Activated gamma-delta T cell treated with anti-CD3 and anti-CD28 coated beads, Interleukin-2, amount 50 U/mL, for 16 hours (primary cell): ENCODE data around the gene SLC25A43.
"Not testable (repeated sequence)": the region's sequence is repeated elsewhere in the genome, so short reads cannot be mapped to it uniquely, and the experiment has no call there.

Experiments
- DNase-seq: peaks from one replicate; pipeline ENCODE4 v3.0.0-alpha.2; 2020; ENCODE audit warnings: low read depth

The SLC25A43 gene

DNA sequence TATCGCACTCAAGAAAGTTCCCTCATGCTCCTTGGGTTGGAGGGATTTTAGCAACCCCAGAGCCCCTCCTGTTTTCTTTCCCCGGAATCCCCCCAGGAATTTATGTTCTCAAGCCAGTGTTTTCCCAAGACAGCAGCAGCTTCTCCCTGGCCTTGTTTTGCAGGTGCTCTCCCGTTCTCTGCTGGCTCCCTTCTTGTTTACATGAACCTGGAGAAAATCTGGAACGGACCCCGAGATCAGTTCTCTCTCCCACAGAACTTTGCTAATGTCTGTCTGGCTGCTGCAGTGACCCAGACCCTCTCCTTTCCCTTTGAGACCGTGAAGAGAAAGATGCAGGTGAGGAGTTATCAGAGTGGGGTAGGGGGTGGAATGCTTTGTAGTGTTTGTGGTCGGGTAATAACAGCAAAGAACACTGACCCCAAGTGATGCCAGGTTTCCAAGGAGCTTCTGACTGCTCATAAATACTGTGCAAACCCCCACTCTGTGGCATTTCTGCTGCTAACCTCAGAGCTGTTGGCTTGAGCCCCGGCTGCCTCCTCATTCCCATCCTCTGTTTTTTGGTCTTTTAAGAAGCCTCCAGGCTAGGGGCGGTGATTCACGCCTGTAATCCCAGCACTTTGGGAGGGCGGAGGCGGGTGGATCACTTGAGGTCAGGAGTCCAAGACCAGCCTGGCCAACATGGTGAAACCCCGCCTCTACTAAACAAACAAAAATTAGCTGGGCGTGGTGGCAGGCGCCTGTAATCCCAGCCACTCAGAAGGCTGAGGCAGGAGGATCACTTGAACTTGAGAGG lies 11.1 kb downstream of the SLC25A43 start:
- DNase-seq = no peak

DNA sequence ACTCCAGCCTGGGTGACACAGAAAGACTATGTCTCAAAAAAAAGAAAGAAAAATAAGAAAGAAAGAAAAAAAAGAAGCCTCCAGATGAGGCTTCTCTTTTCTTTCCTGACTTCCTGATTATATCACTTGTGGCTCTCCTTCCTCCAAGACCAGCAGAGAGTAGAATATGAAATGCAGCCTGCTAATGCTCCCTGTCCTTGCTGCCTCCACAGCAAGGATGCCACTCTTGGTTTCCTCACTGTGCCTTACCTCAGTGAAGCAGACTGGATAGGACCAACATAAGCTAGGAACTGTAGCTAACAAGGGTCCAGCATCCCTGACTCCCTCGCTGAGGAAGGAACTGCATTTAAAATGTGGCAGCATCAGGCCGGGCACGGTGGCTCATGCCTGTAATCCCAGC lies 11.7 kb downstream of the SLC25A43 start:
- DNase-seq = no peak

DNA sequence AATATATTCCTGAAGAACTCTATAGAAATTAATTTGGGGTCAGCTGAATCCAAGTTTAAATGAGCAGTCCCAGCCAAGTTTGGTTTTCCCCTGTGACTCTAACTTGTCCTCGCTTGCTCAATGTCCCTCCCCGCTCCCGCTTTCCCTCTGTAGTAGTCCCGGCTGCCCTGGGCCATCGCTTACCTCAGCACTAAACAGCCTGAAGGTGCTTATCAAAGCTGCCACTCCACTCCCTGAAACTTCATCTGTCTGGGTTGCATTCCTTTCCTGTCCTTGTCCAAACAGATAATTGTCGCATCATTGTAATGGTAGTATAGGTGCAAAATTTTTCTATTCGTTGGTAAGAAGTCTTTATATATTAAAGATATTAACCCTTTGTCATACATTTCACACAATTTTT lies 12.8 kb downstream of the SLC25A43 start:
- DNase-seq = no peak

DNA sequence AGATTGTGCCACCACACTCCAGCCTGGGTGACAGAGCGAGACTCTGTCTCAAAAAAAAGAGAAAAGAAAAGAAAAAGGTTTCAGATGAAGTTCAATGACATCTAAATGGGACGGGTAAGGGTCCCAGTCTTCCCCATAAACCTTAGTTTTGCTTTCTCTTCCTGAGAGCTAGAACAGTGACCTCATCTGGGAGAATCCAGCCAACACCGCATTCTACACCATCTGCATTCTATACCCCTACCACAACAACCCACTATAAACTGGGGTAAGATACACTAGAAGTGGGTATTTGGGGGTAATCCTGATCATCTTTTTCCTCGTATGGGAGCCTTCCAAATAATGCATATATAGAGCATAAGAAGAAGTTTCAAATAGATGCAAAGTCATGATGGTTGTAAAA lies 18.2 kb downstream of the SLC25A43 start:
- DNase-seq = no peak

DNA sequence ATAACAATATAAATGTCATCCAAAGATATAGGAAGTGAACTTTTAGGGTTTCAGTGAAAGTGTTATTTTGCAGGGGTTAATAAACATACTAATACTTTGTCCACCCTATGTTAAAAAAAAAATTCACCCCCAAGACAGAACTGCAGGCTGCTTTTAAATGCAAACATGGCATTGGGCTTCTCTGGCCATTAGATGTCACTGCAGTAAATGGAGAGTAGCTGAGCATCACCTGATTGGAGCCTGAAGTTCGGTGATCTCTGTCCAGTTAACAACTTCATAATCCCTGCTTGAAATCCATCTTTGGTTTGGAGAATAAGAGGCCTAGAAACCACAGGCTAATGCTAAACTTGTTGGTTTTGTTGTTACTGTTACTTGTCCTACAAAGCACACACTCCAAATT lies 18.7 kb downstream of the SLC25A43 start:
- no peak for DNase-seq

DNA sequence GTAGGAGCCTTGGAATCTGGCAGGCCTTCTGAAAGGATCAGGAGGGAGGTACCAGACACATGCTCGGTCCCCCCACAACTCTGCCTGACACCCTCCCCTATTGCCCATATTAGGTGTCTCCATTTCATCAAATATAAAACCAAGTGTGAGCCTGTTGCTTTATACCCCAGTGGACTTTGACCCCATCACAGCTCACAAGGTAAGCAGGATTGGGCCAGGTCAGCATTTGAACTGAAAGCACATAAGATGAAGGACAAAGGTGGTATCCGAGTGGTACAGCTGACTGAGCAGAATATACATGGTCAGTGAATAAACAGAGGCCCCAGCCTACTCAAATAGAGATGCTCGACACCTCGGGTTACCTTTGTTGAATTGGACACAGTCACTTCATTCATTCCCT lies 20.0 kb downstream of the SLC25A43 start:
- no peak for DNase-seq

DNA sequence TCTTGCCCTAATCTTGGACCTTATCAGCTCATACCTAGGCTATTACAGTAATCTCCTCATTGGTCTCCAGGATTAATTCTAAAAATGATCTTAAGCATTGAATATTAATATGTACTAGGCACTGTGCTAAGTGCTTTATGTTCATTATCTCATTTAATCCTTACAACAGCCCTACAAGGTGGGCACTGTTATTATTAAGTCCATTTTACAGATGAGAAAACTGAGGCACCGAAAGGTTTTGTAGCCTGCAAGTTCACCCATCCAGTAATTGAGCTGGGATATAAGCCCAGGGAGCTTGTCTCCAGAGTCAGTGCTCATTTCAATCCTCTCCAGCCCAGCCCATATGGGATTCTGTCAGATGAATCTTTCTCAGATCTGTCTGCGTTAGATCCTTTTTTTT lies 20.8 kb downstream of the SLC25A43 start:
- DNase-seq = no peak

DNA sequence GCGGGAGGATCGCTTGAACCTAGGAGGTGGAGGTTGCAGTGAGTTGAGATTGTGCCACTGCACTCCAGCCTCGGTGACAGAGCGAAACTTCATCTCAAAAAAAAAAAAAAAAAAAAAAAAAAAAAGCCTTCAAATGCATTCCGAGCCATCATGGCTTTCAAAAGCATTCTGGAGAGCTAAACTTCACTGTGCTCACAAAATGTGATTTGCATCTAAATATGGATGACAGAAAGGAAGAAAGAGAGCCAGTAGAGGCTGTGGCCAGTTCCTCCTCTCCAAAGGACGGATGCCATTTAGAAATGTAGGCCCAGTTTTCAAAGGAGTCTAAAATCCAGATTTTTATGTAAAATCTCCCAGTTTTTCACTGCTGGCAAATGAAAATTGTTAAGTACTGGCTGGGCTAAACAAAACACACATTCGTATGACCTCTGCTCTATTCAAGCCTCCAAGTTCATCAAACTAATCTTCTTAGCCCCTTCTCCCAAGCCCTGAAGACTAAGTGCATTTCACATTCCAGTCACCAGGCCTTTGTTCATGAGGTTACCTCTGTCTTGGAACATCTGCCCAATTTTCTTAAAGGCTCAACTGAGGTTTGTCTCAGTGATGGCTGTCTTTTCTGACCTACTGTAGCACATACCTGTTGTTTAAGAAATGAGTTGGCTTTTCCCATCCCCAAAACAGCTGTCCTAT lies 22.0 kb downstream of the SLC25A43 start:
- DNase-seq = no peak

DNA sequence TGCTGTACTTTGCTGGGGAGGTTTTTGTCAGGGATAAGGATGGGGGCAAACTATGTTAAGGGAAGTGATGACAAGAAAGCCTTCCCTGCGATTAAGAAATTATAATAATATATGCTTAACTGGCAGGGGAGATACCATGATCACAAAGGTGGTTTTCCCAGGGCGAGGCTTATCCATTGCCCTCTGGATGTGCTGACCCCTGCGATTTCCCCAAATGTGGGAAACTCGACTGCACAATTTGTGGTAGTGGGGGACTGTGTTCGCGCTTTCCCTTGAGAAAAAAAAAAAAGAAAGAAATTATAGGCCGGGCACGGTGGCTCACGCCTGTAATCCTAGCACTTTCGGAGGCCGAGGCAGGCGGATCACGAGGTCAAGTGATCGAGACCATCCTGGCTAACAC lies 24.5 kb downstream of the SLC25A43 start:
- no peak for DNase-seq

DNA sequence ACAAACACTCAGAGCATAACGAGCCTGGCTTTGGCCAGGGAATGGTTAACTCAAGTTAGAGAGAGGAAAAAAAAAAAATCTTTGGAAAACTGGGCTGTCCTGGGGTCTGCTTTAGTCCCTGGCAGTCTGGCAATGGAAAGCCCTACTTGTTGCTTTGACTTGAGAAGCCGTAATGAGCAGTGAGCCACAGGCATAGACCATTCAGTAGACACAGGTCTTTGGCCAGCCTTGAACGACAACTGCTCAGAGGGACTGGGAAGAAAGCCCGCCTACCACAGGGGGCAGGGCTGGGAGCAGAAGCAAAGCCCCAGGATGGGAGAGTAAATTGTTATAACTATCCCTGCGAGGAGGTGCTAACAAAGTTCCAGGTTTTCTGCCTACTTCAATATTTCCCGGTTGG lies 25.9 kb downstream of the SLC25A43 start:
- no peak for DNase-seq

DNA sequence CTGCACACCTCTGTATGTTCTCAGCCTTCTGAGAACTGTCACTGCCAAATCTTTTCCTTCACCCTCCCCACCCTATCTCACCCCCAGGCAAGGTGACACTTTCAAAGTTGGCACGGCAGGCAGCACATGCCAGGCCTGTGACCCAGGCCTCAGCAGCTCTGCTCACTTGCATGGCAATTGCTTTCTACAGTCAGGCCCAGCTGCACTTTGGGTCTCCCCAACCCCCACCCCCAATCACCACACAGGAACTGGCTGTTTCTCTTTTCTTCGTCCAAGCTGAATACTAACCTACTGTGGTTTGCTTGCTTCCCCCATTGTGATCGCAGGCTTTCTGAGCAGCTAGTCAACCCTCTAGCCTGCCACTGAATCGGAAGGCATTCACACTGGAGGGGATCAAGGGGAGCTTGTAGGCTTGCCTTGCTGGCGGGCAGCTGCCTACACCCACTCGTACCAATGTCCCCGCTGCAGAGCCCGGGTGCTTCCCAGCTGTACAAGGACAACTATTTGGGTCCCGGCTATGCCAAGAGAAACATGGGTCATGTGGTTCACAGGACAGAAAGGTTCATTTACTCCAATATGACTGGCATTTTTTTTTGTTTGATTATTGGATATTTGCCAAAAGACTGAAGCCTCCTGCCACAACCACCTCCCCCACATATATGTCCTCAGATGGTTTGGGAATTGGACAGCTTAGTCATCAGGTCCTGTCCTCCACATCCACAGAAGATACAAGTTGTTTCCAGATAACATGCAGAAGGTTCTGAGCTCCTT lies 28.1 kb downstream of the SLC25A43 start:
- no peak for DNase-seq

DNA sequence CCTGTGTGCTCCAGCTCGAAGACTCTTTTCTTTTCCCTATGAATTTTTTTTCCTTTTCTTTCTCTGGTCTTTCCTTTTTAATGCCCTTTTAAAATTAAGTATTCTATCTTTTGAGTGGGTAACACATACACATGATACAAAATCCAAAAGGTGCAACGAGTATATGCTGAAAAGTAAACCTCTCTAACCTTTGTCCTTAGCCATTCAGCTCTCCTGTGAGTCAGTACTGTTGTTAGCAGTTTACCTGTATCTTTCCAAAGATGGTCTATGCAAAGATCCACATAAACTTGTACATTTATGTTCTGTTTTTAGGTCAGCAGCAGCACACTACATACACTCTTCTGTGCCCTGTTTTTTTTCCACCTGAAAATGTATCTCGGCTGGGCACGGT lies 28.7 kb downstream of the SLC25A43 start:
- no peak for DNase-seq

DNA sequence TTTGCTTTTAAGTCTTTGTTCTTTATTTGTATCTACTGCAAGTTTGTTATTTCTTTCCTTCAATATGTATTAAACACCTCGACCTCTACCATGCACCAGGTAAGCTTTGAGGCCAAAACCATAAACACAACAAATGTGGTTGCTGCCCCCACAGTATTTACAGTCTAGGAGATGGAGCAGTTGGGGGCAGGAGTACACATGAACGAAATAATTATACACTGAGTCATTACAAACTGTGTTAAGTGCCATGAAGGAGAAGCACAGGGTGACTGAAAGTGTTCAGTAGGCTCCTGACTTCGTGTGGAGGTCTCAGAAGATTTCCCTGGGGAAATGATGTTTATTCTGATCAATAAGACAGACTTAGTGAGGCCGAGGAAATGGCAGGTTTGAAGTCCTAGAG lies 30.3 kb downstream of the SLC25A43 start:
- DNase-seq = no peak

DNA sequence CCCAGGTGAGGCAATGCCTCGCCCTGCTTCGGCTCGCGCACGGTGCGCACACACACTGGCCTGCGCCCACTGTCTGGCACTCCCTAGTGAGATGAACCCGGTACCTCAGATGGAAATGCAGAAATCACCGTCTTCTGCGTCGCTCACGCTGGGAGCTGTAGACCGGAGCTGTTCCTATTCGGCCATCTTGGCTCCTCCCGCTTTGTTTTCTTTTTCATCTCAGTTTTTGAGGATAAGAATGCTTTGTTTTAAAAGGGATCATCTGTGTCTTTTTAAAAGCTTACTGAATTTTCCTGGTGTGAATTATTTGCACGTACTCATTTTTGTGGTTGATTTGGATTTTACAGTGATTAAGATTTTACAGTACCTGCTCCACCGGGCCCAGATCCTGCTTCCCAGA lies 42.2 kb downstream of the SLC25A43 start:
- not testable (repeated sequence) for DNase-seq

DNA sequence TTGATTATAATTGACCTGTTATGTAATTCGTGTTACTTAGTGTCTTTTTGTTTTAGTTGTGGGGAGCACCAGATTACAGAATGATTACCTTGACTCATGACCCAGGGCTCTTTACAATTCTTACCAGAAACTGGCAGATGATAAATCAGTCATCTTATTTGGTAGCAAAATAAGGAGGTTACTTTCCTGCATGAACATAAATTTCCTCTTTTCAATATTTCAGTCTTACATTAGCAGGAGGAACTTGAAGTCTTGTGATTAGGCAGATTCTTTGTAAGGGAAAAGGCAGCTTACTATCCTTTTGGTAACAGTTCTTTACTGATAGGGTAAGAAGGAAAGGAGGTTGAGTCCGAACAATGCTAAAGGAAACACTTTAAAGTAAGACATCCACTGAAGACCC lies 43.1 kb downstream of the SLC25A43 start:
- no peak for DNase-seq

DNA sequence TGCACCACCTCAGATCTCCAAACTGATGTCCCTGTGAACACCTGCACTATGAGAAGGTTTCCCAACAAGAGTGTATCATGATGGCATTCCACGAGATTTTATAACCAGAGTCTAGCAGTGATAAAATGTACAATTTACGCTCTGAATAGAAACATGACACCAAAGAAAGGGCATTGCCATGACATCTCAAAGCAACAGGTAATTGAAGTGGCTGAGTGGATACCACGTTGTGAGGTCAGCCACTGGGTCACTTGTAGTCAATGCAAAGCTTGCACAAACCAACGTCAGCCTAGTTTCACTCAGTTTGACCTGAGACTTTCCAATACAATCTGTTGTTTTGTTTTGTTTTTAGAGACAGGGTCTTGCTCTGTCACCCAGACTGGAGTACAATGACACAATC lies 54.1 kb downstream of the SLC25A43 start:
- DNase-seq = no peak

DNA sequence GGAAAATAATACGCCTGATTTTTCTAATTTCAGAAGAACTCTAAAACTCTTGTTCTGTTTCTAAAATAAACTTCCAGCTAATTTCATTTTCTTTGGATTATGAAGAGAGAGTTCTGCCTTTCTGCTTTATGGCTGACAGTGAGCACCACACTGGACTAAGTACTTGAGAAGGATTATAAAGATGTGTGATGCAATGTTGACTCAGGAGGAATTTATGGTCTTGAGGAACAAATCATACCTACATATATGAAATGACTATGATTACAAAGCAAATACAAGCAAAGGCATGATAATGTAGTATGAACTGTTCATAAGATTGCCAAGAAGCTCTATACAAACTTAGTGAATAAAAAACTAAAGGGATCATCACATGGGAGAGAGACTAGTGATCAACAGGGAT lies 56.1 kb downstream of the SLC25A43 start:
- DNase-seq = no peak

DNA sequence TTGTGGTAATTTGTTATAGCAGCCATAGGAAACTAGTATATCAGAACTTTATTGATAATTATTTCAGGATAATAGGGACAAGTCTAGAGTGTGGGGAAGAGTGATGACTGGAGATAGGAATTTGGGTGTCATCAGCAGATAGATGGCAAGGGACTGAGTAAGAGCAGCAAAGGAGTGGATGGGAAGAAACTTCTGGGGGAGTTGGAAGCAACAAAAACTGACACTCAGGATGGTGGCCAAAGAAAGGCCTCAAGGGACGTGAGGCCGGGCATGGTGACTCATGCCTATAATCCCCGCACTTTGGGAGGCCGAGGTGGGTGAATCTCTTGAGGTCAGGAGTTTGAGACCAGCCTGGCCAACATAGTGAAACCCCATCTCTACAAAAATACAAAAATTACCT lies 60.0 kb downstream of the SLC25A43 start:
- DNase-seq = no peak

DNA sequence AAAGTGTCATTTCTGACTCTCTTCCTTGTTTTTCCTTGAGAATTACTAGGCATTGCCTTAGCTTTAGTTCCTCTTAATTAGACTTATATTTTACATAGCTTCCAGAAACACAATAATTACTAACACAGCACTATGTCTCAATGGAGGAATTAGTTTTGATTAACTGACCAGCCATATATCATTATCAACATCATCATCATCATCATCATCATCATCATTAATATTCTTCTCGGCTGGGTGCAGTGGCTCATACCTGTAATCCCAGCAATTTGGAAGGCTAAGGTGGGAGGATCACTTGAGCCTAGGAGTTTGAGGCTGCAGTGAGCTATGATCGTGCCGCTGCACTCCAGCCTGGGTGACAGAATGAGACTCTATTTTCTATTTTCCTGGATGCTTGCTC lies 66.4 kb downstream of the SLC25A43 start:
- no peak for DNase-seq

DNA sequence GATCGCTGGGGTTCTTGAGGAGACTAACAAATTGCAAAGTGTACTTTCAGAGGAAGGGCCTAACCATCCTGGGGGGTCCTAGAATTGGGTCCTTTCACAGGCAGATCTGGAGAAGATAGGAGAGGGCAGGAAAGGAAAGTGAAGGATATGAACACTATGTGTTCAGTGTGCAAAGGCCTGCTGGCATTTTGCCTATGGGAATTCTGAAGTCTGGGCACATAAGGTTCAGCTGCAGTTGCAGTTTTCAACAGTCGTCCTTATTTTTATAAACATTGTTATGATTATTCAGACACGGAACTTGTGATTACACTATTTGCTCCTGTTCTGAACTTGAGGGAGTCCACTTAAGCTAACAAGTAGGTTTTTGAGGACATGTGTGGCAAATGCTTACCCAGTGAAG lies 67.8 kb downstream of the SLC25A43 start:
- no peak for DNase-seq

DNA sequence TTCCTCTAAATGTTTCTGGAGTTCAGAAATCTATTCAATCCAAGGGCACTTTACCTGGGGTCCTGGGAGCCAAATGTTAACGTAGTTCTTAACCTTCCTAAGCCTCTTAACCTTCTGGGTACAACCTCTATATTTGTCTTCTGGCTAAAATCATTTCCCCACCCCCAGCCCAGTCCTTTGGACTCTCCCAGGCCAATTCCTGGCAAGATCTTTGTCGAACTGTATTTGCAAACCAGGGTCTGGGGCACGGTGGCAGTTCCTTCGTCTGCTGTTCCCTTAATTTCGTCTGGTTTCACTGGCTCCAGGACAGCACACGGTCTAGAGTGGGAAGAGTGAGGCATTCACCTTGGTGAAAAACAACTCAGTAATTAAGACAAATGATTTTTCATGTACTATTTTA lies 68.3 kb downstream of the SLC25A43 start:
- DNase-seq = no peak

DNA sequence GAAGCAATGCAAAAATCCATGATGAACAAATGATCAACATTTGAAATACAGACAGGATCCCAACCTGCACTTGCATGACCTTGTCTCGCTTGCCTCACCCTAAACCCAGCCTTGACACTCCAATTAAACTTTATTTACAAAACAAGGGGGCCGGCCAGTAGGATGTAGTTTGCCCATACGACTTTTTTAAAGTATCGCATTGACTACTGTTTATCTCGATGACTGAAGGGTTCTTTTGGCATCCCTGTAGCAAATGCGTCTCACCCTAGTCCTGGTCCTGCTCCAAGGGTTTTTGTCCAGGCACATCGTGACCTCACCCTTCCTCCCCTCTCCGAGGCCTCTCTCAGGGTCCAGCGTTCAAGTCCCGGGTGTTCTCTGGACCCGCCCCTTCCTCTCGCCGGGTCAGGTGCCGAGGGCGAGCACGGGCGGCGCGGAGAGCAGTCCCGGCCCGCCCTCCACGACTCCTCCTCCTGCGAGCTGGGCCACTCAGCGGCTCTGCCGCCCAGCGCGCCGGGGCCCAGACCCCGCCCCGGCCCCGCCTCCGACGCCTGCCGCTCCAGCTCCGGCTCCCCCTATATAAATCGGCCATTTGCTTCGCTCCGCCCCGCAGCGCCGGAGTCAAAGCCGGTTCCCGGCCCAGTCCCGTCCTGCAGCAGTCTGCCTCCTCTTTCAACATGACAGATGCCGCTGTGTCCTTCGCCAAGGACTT lies 68.9 kb downstream of the SLC25A43 start, which contains the start of gene SLC25A5:
TSS of gene SLC25A5 (plus strand) at position 603 of the 709 bp plus-strand sequence. CDS start at position 675, 72 bp downstream.
- DNase-seq = peak; percentile 71
